Activated naive CD8-positive, alpha-beta T cell treated with anti-CD3 and anti-CD28 coated beads, Interleukin-2, amount 10 ng/mL, durations not matched to agents 7 days and 5 days (primary cell): ENCODE results near the gene TTLL11. TPM values are rescaled to one million over a fixed set of nuclear protein-coding genes. Genes with fewer than 3 reads are reported as not detected.

Source experiments
- ATAC-seq: fragments of 150-1000 bp; cut with Tn5 transposase; one replicate; pipeline ENCODE4 v1.10.0; 2021; ENCODE audit warnings: low read depth, moderate library complexity
- POLR2A ChIA-PET: fragments of 350-600 bp; sonication (Branson Sonifier 250); formaldehyde crosslinking; loops from one replicate; lab custom pipeline; 2021; ENCODE audit warnings: antibody characterized with exemption; lab: Charles Lee
- DNase-seq: peaks from one replicate; pipeline ENCODE4 v3.0.0; 2021
- H3K27ac Mint-ChIP-seq: one replicate; pipeline ENCODE4 v1.8.0; 2022; ENCODE audit warnings: mild to moderate bottlenecking, mixed read lengths
- H3K27me3 Mint-ChIP-seq: one replicate; pipeline ENCODE4 v1.8.0; 2022; ENCODE audit warnings: mild to moderate bottlenecking, moderate library complexity, mixed read lengths
- H3K36me3 Mint-ChIP-seq: one replicate; pipeline ENCODE4 v1.8.0; 2021; ENCODE audit warnings: mild to moderate bottlenecking, mixed read lengths
- H3K4me1 Mint-ChIP-seq: one replicate; pipeline ENCODE4 v1.8.0; 2021; ENCODE audit warnings: mixed read lengths
- H3K4me3 Mint-ChIP-seq: one replicate; pipeline ENCODE4 v1.8.0; 2022; ENCODE audit warnings: mild to moderate bottlenecking, moderate library complexity, mixed read lengths
- H3K9me3 Mint-ChIP-seq: one replicate; pipeline ENCODE4 v1.8.0; 2021; ENCODE audit warnings: mixed read lengths
- total RNA-seq, 2 experiments: library from RNA; stranded (reverse); gene quantifications; one replicate each; pipeline ENCODE4 v1.2.3, GENCODE V29; 2021

The TTLL11 gene
- total RNA-seq, 2 experiments from 2014 or later = 3.9 to 4.1 TPM

DNA sequence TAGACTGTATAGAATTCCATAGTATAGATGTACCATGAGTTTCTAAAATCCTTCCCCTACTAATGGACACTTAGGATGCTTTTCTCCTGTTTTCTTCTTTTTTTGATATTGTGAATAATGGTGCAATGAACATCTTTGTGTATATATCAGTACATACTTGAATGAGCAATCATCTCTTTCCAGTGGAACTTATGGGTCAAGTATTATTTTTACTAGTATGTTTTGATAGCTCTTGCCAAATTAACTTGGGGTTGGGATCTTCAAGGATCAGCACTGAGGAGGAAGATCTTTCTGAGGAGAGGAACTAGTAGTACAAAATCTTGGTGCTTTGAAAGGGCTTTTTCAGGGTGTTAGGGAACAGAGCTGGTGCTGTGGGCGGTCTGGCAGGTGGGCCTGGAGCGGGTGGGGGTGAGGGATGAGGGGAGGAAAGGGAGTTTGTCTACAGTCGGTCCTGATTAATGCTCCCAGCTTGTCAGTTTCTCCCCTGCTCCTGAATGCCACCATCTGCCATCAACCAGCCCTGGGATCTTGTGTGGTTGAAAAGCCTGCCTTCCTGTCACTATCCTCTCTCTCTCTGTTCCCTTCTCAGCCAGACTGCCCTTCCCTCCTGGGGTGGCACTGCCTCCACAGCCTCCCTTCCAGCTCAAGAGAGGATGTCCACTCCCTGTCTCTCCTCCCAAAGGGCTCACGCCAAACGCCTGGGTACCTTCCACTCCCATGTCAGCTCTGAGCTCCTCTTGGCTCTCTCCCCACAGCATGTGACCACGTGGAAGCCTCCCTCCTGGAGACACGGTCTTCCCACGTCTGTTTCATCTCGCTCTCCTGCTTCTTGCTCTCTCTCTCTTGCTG, 255.8 kb downstream of the TTLL11 start:
- H3K36me3 Mint-ChIP-seq = no peaks in the 10 kb centered on the region
- H3K9me3 Mint-ChIP-seq = no peaks in the 10 kb centered on the region
- ATAC-seq (no peak), DNase-seq (no peak)
- POLR2A ChIA-PET = no interaction called here
- no peaks in the 10 kb centered on the region for H3K27me3 Mint-ChIP-seq
- no peak overlapping the region for H3K4me3 Mint-ChIP-seq
- H3K4me1 Mint-ChIP-seq = peaks cover 14% of the 10 kb centered on the region
- H3K27ac Mint-ChIP-seq = no peak overlapping the region

DNA sequence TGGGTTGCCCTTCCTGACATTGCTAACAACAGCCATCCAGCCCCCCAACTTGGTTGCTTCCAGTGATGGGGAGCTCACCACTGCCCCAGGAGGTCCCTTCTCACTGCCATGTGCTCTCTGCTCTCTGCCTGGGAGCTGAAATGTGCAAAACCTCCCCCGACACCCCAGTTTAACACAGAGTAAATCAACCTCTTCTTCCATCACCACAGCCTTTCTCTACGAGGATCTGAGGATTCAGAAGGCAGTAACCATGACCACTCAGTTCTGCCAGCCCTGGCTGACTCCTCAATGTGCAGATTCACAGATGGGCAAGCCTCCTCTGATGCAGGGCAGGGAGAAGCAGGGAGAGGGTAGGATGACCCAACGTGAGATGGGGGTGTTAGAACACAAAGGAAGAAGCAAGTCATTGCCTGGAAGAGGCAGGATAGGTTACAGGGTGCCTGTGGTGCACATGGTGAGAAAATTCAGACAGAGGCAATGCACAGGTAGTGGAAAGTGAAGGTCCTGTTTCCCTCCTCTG, 256.7 kb downstream of the TTLL11 start:
- H3K27me3 Mint-ChIP-seq = no peaks in the 10 kb centered on the region
- H3K9me3 Mint-ChIP-seq = no peaks in the 10 kb centered on the region
- H3K36me3 Mint-ChIP-seq = no peaks in the 10 kb centered on the region
- ATAC-seq (no peak), DNase-seq (no peak)
- POLR2A ChIA-PET = no interaction called here
- H3K4me1 Mint-ChIP-seq = peaks cover 12% of the 10 kb centered on the region
- H3K27ac Mint-ChIP-seq = no peak overlapping the region
- no peak overlapping the region for H3K4me3 Mint-ChIP-seq

DNA sequence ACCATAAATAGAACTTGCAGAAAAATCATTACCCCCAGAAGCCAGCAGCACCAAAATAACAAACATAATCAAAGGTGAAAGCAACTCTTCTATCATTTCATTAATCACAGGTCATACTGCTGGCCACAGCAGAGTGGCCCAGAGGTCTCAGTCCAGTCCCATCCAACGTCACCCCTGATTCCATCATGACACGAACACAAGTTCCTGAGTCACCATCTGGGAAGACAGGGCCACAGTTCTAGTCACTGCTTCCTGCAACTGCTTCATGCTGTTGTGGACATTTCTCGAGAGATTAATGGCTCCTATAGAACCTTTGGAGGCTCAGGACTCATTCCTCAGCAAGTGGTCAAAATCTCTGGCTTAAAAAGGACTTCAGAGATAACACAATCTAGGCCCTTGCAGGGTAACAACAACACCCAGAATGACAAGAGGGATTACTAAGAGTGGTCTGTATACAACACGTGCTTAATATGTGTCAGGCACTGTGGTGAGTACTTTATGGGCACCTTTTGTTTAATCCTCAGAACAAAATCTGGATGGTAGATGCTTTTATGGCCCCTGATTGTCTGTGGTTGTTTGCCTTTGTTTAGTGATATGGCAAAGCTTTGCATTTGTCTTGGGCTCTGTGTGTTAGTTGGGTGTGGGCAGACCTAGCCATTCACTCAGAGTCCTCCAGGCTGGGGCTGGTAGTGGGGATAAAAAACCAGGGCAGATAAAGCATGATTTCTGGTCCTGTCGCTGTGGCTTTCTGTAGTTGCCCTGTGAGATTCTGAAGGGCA, 257.3 kb downstream of the TTLL11 start:
- ATAC-seq (no peak), DNase-seq (no peak)
- Mint-ChIP-seq H3K36me3 (no peaks in the 10 kb centered on the region), H3K27me3 (no peaks in the 10 kb centered on the region), H3K4me3 (no peak overlapping the region), H3K27ac (no peak overlapping the region), H3K4me1 (peaks cover 8% of the 10 kb centered on the region), H3K9me3 (no peaks in the 10 kb centered on the region)
- POLR2A ChIA-PET = no interaction called here

DNA sequence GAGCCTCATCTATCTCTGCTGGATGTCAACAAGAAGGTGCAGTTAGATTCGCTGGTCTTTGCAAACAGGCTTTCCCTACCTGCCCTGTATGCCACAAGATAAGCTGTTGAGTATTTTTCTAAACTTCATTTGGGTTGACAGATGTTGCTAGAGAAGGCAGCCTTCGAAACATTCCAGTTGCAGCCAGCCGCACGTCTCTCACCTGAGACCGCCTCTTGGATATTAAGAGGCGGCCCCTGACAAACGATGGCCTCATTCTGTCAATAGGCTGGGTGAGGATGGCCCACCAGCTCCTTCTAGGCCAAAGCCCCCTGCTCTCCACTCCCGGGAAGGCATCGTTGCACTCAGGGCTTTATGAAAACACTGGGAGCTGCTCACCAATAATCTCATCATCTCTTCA, 260.0 kb downstream of the TTLL11 start:
- POLR2A ChIA-PET = no interaction called here

DNA sequence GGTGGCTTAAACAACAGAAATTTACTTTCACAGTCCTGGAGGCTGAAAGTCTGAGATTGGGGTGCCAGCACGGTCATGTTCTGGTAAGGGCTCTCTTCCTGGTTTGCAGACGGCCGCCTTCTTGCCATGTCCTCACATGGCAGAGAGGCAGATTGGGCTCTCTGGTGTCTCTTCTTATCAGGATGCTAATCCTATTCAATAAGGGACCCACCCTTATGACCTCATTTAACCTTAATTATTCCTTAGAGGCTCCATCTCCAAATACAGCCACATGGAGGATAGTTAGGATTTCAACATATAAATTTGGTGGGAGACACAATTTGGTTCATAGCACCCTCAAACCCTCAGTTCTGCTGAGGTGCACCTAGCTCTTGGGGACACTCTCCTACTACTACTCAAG, 261.2 kb downstream of the TTLL11 start:
- DNase-seq = no peak
- Mint-ChIP-seq H3K27me3 (no peaks in the 10 kb centered on the region), H3K36me3 (no peaks in the 10 kb centered on the region), H3K4me1 (no peaks in the 10 kb centered on the region), H3K27ac (no peak overlapping the region), H3K9me3 (no peaks in the 10 kb centered on the region), H3K4me3 (no peak overlapping the region)
- POLR2A ChIA-PET = no interaction called here
- no peak for ATAC-seq

More for the DNA sequence above, 260.0 kb downstream of the TTLL11 start:
- Mint-ChIP-seq H3K27ac (no peak overlapping the region), H3K4me3 (no peak overlapping the region), H3K4me1 (no peaks in the 10 kb centered on the region), H3K9me3 (no peaks in the 10 kb centered on the region), H3K36me3 (no peaks in the 10 kb centered on the region), H3K27me3 (no peaks in the 10 kb centered on the region)
- ATAC-seq (no peak), DNase-seq (no peak)

DNA sequence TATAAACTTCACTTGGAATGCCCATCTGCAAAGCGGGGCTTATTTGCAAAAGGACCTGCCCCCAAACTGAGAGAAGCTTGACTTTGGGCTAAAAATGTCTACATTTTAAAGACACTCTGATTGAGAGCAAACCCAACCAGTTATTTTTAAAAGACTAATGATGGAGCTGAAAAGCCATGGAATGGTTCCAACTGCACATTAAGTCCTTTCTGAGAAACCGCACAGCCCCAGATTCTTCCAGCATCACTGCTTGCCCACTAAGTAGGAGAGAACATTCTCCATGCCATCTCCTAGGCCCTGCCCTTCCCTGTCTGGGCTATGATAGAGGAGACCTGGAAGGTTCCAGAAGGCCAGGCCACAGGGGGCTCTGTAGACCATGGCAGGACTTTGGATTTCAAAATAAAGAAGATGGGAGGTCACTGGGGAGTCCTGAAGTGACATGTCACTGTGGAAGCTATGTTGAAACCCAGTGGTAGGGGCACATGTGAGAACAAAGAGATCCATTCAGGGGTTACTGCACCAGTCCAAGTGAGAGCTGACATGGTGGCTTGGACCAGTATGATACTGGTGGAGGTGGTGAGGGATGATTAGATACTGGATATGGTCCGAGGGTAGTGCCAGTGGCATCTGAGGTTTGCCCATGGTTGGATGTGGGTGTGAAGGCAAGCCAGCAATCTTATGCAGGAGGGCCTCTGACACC, 262.5 kb downstream of the TTLL11 start:
- H3K4me1 Mint-ChIP-seq = no peaks in the 10 kb centered on the region

DNA sequence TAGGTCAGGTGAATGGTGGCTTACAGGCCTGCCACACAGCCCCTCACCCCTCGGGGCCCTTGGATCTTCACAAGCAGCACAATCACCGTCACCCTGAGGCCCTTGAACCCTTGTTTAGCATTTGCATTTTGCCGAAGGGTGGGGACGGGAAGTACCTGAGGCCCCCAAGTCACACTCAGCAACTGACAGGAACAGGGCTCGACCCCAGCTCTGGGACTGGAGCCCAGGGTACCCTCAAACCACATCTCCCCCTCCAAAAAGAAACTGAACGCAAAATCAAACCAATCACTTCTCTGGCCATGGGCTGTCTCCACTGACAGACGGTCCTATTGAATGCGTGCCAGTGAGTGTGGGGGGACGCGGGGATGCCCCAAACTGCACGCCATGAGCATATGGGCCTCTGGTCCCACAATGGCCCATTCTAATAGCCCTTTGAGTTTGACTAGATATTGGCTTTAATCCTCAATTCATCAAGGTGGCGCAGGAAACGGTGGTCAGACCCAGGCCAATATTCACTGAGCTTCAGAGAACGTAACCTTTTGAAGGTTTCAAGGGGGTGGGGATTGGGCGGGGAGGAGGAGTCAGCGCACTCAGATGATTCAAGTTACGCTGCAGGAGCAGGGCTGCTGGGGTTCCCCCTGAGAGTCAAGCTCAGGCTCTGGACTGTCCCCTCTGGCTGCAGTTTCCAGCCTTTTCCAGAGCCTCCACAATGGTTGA, 265.7 kb downstream of the TTLL11 start:
- H3K27me3 Mint-ChIP-seq = no peaks in the 10 kb centered on the region
- no peak overlapping the region for H3K4me3 Mint-ChIP-seq
- no peaks in the 10 kb centered on the region for H3K36me3 Mint-ChIP-seq
- H3K27ac Mint-ChIP-seq = no peak overlapping the region
- ATAC-seq = no peak
- no peaks in the 10 kb centered on the region for H3K4me1 Mint-ChIP-seq
- no peaks in the 10 kb centered on the region for H3K9me3 Mint-ChIP-seq
- no peak for DNase-seq
- POLR2A ChIA-PET = no interaction called here

More for the DNA sequence above, 262.5 kb downstream of the TTLL11 start:
- Mint-ChIP-seq H3K4me3 (no peak overlapping the region), H3K27ac (no peak overlapping the region), H3K27me3 (no peaks in the 10 kb centered on the region), H3K9me3 (no peaks in the 10 kb centered on the region), H3K36me3 (no peaks in the 10 kb centered on the region)
- ATAC-seq (no peak), DNase-seq (no peak)
- POLR2A ChIA-PET = no interaction called here

DNA sequence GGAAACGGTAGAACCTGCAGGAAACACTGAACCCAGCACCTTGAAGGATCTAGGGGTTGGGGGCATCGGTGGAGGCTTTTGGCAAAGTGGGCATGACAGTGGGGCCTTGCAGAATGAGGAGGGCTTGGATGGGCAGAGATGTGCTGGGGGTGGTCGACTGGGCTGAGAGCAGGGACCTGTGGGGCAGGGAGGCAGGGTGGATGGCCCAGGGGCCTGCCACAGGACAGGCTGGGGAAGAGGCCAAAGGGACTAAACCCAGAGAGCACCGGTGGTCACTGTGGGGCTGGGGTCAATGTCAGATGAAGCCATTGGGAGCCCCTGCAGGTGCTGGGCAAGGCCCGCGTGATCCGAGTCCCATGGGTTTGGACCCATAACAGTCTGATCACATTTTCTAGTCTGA, 266.4 kb downstream of the TTLL11 start:
- H3K27ac Mint-ChIP-seq = no peak overlapping the region
- H3K27me3 Mint-ChIP-seq = peaks cover under 1% of the 10 kb centered on the region
- DNase-seq = no peak
- H3K4me3 Mint-ChIP-seq = no peak overlapping the region
- ATAC-seq = no peak
- no peaks in the 10 kb centered on the region for H3K9me3 Mint-ChIP-seq
- no peaks in the 10 kb centered on the region for H3K4me1 Mint-ChIP-seq
- no peaks in the 10 kb centered on the region for H3K36me3 Mint-ChIP-seq
- POLR2A ChIA-PET = no interaction called here

DNA sequence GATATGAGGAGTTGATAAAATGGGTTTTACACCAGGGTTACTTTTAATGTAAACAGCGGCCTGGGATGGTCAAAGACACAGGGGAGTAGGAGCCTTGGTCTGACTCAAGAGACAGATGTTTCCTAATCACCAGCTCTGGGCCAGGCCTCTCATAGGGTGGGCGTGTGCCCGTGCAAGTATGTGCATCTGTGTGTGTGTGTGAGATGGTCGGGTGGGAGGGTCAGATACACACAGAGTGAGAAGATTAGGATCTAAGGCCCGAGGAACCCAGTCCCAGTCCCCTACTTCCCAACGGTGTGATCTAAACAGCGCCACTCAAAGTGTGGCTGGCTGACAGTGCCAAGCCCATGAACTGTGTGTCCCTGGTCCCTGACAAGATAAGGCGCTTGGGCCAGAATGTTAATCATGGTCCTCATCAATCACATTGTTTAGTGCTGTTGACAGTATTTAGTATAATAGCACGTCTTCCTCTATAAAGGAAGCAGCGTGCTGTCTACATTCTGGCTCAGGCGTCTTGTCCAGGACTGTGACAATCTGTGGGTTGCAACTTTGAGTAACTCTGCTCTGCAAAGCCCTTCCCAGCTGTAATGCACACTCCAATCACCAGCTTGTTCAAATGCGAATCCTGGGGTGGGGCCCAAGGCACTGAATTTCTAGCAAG, 267.9 kb downstream of the TTLL11 start:
- H3K4me1 Mint-ChIP-seq = no peaks in the 10 kb centered on the region
- peaks cover 2% of the 10 kb centered on the region for H3K27me3 Mint-ChIP-seq
- DNase-seq = no peak
- POLR2A ChIA-PET = no interaction called here
- H3K27ac Mint-ChIP-seq = no peak overlapping the region
- H3K36me3 Mint-ChIP-seq = no peaks in the 10 kb centered on the region
- no peak for ATAC-seq
- no peak overlapping the region for H3K4me3 Mint-ChIP-seq
- no peaks in the 10 kb centered on the region for H3K9me3 Mint-ChIP-seq

DNA sequence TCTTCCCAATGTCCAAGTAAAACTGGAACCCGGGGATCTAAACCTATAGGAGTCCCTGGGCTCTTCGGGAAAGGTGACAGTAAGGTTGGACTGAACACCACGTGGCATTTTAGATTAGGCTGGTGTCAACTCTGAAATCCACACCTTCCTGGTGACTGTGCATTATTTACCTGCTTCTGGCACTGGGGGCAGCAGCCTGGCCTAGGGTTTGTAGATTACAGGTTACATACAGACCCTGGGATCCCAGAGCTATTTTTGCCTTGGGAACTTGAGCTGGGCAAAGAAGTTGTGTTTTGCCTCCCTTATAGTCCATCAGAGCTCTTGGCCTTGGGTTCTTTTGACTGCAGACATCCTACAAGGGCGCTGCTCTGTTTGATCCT, 268.5 kb downstream of the TTLL11 start:
- no peak overlapping the region for H3K27ac Mint-ChIP-seq
- DNase-seq (no peak), ATAC-seq (no peak)
- H3K27me3 Mint-ChIP-seq = peaks cover 2% of the 10 kb centered on the region
- no peaks in the 10 kb centered on the region for H3K36me3 Mint-ChIP-seq
- no peak overlapping the region for H3K4me3 Mint-ChIP-seq
- H3K4me1 Mint-ChIP-seq = no peaks in the 10 kb centered on the region
- POLR2A ChIA-PET = no interaction called here
- H3K9me3 Mint-ChIP-seq = no peaks in the 10 kb centered on the region

DNA sequence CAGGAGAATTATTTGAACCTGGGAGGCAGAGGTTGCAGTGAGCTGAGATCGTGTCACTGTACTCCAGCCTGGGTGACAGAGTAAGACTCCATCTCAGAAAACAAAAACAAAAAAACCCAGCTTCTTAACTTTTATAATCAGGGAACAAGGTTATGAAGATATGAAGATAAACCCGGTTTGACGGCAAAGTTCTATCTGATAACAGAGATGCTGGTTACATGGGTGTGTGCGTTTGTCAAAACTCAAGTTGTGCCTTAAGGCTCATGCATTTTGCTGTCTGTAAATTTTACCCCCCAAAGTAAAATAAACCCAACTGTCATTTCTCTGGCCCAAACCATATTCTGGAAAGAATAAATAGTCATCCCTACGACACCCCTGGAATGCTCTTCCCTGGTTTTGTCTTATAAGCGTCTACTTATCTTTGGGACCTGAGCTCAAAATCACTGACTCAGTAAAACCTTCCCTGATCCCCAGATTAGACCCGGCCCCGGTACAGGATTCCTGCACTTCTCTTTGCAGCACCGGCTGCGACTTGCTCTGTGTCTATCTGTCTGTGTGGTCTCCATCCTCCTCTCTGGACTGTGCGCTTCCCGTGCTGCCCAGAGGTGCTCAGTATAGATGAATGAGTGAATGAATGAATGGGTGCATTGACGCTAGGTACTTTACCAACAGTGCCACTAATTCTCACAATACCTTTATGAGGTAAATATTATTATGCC, 269.5 kb downstream of the TTLL11 start:
- no peak overlapping the region for H3K4me3 Mint-ChIP-seq
- ATAC-seq = no peak
- peaks cover 4% of the 10 kb centered on the region for H3K27me3 Mint-ChIP-seq
- POLR2A ChIA-PET = no interaction called here
- H3K36me3 Mint-ChIP-seq = no peaks in the 10 kb centered on the region
- no peak overlapping the region for H3K27ac Mint-ChIP-seq
- H3K4me1 Mint-ChIP-seq = no peaks in the 10 kb centered on the region
- no peaks in the 10 kb centered on the region for H3K9me3 Mint-ChIP-seq
- DNase-seq = no peak
